SHP77 treated with DMSO at 0.1 percent for 48 hours (cell line): Measurements from ENCODE around the gene ARHGAP15.

Source experiments
- DNase-seq: peaks from one replicate; lab custom pipeline; 2025; lab: John Stamatoyannopoulos, UW

ARHGAP15 gene

DNA sequence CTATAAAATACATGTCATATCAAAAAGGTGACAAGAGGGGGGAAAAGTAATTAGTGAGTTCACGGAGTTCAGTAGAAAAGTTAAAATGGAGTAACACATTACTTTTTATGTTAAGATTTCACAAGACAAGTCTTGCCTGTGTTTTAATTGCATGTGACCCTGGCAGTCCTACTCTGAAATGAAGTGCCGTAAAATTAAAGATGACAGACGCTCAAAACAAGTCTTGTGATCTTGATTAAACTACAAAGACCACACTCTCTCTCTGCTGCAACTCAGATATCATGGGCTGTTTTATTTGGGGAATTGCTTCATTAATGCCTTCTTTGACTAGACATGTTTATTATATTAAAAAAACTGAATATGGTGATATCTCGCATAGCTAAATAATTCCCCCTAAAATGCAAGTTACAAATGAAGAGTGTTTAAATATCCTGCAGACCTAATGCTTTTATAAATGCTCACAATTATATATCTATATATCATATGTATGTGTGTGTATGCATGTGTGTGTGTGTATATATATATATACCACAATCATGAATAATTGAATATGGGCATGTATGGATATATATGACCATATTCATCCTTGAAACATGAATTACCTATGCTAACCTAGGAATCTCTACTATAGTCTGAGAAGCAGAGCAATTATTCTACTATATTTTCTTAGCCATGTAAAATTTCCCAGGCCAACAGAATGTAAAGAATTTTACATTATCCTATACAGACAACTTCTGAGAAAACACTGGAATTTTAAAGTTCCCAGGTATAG is 647.5 kb downstream of the ARHGAP15 start:
- no peak for DNase-seq

DNA sequence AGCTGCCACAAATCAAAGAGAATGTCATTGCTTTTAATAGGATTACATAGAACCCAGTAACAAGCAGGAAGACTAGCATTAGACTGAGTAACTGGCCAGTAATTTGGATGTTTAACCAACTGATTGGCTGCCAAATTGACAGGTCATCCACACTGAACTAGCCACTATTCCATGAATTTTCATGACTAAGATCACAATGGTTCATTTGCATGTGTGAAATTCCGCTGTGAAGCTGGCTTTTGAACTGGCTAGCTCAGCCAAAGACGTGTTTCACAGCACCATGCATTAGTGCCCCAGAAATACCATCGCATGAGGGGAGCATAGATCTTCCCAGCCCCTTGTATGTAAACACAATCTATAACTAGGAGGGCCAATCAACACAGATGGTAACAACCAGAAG is 649.8 kb downstream of the ARHGAP15 start:
- DNase-seq, result no peak

DNA sequence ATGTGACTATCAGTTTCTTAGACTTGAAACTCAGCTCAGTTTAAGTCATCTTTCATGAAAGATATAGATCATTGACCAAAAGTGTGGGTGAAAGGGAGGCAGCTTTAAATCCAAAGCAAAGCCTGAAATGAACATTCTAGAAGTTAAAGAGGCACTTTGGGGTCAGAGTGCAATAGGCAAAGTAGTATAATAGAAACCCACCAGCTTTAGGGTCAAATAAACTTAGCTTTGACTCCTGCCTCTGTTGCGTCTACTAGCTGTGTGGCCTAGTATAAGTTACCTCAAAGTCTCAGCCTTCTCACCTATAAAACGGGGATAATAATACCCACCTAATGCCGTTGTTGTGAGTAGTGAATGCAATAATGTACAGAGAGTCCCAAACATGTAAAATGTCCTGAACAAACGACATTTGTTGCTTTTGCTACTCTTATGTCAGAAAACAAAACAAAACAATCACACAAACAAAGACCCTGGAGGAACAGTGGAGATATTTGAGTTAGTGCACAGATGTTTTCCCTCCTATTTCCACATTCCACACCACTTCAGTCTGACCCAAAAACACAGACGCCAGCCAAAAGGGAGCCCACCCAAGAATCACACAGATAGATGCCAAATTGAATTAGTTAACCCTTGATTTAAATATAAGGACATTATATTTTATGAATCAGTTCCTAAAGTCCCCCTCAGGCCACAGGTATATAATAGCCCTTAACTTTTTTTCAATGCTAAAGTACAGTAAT is 657.0 kb downstream of the ARHGAP15 start:
- DNase-seq, result no peak

- DNase-seq, result no peak
Measured at GRCh38 chr2:143787674-143788073, 658.5 kb downstream of the ARHGAP15 start.

GRCh38 chr2:143792602-143793001 is 663.4 kb downstream of the ARHGAP15 start:
- no peak for DNase-seq

GRCh38 chr2:143793381-143793780 is 664.2 kb downstream of the ARHGAP15 start:
- DNase-seq, result no peak

- no peak for DNase-seq
Measured at GRCh38 chr2:143796051-143796450, 666.8 kb downstream of the ARHGAP15 start.

DNA sequence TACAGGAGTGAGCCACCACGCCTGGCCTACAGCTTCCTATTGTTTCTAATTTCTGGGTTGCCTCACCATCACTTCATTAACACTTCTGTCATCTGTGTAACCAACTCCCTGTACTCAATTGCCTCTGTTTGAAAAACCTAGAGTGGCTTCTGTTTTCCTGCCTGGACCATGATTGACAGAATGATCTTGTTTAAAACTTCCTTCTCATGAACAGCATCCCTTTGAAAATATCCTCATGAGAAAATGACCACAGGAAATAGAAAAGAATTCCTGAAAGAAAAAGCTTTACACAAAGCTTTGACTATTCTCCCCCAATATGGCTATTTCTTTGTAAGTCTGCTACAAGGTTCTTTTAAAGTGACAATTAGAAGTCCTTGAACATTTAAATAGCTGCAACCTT is 672.3 kb downstream of the ARHGAP15 start:
- DNase-seq, result no peak

DNA sequence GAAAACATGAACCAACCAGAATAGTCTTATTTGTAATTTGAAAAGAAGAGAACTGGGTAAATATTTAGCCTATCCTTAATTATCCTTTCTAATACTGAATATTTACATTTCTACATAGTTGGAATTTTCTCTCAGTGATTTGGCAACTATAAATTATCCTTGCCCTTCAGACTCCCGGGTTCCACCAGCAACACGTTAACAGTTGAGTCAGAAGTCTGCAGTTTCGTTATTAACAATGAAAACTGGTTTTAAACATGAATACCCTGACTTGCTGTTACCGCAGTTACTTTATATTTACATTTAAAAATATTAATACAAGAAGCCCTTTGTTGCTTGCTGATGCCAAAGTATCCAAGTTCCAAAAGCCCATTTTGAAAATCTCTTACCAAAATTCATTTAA is 673.0 kb downstream of the ARHGAP15 start:
- DNase-seq, result no peak

- no peak for DNase-seq
Measured at GRCh38 chr2:143802871-143803650, 673.8 kb downstream of the ARHGAP15 start.

- DNase-seq, result no peak
Measured at GRCh38 chr2:143803936-143804335, 674.7 kb downstream of the ARHGAP15 start.

DNA sequence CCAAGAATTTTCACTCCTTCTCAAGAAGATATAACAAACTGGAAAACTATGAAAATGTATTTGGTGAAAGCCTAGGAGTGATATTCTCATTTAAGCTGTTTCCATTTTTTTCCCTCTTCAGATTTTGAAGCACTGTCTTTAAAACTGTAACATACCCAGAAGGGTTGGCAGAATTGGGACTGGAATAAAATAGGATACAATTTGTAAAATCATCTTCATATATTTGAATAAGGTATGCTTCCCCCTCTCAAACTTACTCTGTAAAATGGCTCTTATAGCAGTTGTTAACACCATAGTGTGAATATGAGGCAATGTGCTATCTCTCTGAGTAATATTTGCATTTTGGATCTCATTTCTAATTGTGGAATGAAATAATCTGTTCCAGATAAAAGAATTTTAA is 676.4 kb downstream of the ARHGAP15 start:
- DNase-seq, result no peak

- DNase-seq, result no peak
Measured at GRCh38 chr2:143807192-143807591, 678.0 kb downstream of the ARHGAP15 start.

GRCh38 chr2:143807671-143808070 is 678.5 kb downstream of the ARHGAP15 start:
- no peak for DNase-seq

- no peak for DNase-seq
Measured at GRCh38 chr2:143808166-143808565, 678.9 kb downstream of the ARHGAP15 start.

GRCh38 chr2:143815082-143815481 is 685.9 kb downstream of the ARHGAP15 start:
- DNase-seq, result no peak

- no peak for DNase-seq
Measured at GRCh38 chr2:143816916-143817315, 687.7 kb downstream of the ARHGAP15 start.
